Liver (tissue), 9 donors: ENCODE data around the gene CDKN1A. TPM values are rescaled to one million over a fixed set of nuclear protein-coding genes. Genes with fewer than 3 reads are reported as not detected.

Source experiments
- DNase-seq: peaks from one replicate; pipeline ENCODE4 v3.0.0-alpha.2; 2017; ENCODE audit warnings: low spot score
- H3K27ac ChIP-seq, 2 donors: one replicate each; pipeline ENCODE4 v1.7.0; 2013; ENCODE audit warnings: inconsistent platforms in 2 of 2, low read length in 2 of 2, control low read depth in 1 of 2, low read depth in 1 of 2, mild to moderate bottlenecking in 1 of 2
- H3K27me3 ChIP-seq, 4 donors: one replicate each; pipeline versions ENCODE4 v1.6.1 to v1.7.0; 2013; ENCODE audit warnings: low read length in 3 of 4, inconsistent platforms in 1 of 4, mild to moderate bottlenecking in 1 of 4, moderate library complexity in 1 of 4; ENCODE audit not compliant: control insufficient read depth in 4 of 4, insufficient read depth in 4 of 4
- H3K36me3 ChIP-seq, 4 donors: one replicate each; pipeline versions ENCODE4 v1.6.1 to v1.7.0; 2013; ENCODE audit warnings: low read length in 3 of 4, mild to moderate bottlenecking in 3 of 4, low read depth in 1 of 4, moderate library complexity in 1 of 4; ENCODE audit not compliant: control insufficient read depth in 4 of 4, insufficient read depth in 3 of 4
- H3K4me1 ChIP-seq, 4 donors: one replicate each; pipeline versions ENCODE4 v1.6.1 to v1.7.0; 2013; ENCODE audit warnings: low read length in 3 of 4, mild to moderate bottlenecking in 3 of 4, moderate library complexity in 1 of 4; ENCODE audit not compliant: control insufficient read depth in 4 of 4, insufficient read depth in 4 of 4
- H3K4me3 ChIP-seq, 3 donors: one replicate each; pipeline versions ENCODE4 v1.6.1 to v1.7.0; 2013; ENCODE audit warnings: low read length in 3 of 3, control low read depth in 1 of 3, low read depth in 1 of 3, mild to moderate bottlenecking in 1 of 3
- H3K9ac ChIP-seq, 2 donors: one replicate each; pipeline ENCODE4 v1.7.0; 2013; ENCODE audit warnings: low read length in 2 of 2, mild to moderate bottlenecking in 2 of 2, moderate library complexity in 2 of 2, control low read depth in 1 of 2, low read depth in 1 of 2
- H3K9me3 ChIP-seq, 4 donors: one replicate each; pipeline versions ENCODE4 v1.6.1 to v1.7.0; 2013; ENCODE audit warnings: low read length in 3 of 4; ENCODE audit not compliant: control insufficient read depth in 4 of 4
- ATF3 ChIP-seq: IDR thresholded peaks from 2 replicates; pipeline ENCODE4 v1.6.1; 2016; ENCODE audit warnings: antibody characterized with exemption
- CTCF ChIP-seq: fragments of 150-350 bp; IDR thresholded peaks from 2 replicates; pipeline ENCODE4 v1.5.1; 2017; ENCODE audit warnings: improper control_type of control experiment, low read depth, low read length; ENCODE audit not compliant: missing input control
- EGR1 ChIP-seq, 2 donors: IDR thresholded peaks; 2 replicates each; pipeline ENCODE4 v1.6.1; 2016 to 2018; ENCODE audit warnings: antibody characterized with exemption in 2 of 2, low read depth in 2 of 2
- FOXA1 ChIP-seq: IDR thresholded peaks from 2 replicates; pipeline ENCODE4 v1.6.1; 2016; ENCODE audit warnings: antibody characterized with exemption
- FOXA2 ChIP-seq: IDR thresholded peaks from 2 replicates; pipeline ENCODE4 v1.6.1; 2016; ENCODE audit warnings: antibody characterized with exemption
- GABPA ChIP-seq, 2 donors: IDR thresholded peaks in 1 of 2; conservative IDR thresholded peaks in 1 of 2; 2 replicates each; pipeline ENCODE4 v1.6.1; 2016; ENCODE audit warnings: antibody characterized with exemption in 2 of 2, mild to moderate bottlenecking in 1 of 2, moderate library complexity in 1 of 2
- HNF4A ChIP-seq, 2 donors: conservative IDR thresholded peaks; 2 replicates each; pipeline ENCODE4 v1.6.1; 2016; ENCODE audit warnings: antibody characterized with exemption in 2 of 2, mild to moderate bottlenecking in 2 of 2
- HNF4G ChIP-seq: IDR thresholded peaks from 2 replicates; pipeline ENCODE4 v1.6.1; 2016; ENCODE audit warnings: antibody characterized with exemption
- JUND ChIP-seq, 2 donors: IDR thresholded peaks; 2 replicates each; pipeline ENCODE4 v1.6.1; 2016; ENCODE audit warnings: antibody characterized with exemption in 2 of 2
- MAX ChIP-seq: IDR thresholded peaks from 2 replicates; pipeline ENCODE4 v1.6.1; 2016; ENCODE audit warnings: antibody characterized with exemption
- NR2F2 ChIP-seq: IDR thresholded peaks from 2 replicates; pipeline ENCODE4 v1.6.1; 2016; ENCODE audit warnings: antibody characterized with exemption
- RAD21 ChIP-seq, 2 donors: IDR thresholded peaks; 2 replicates each; pipeline ENCODE4 v1.6.1; 2016; ENCODE audit warnings: antibody characterized with exemption in 2 of 2, mild to moderate bottlenecking in 2 of 2
- REST ChIP-seq: IDR thresholded peaks from 2 replicates; pipeline ENCODE4 v1.6.1; 2016; ENCODE audit warnings: antibody characterized with exemption, mild to moderate bottlenecking
- RXRA ChIP-seq, 2 donors: IDR thresholded peaks; 2 replicates each; pipeline ENCODE4 v1.6.1; 2017 to 2018; ENCODE audit warnings: antibody characterized with exemption in 2 of 2, mild to moderate bottlenecking in 1 of 2
- SP1 ChIP-seq: IDR thresholded peaks from 2 replicates; pipeline ENCODE4 v1.6.1; 2018; ENCODE audit warnings: antibody characterized with exemption, mild to moderate bottlenecking
- TAF1 ChIP-seq: conservative IDR thresholded peaks from 2 replicates; pipeline ENCODE4 v1.6.1; 2016; ENCODE audit warnings: antibody characterized with exemption, mild to moderate bottlenecking
- YY1 ChIP-seq: IDR thresholded peaks from 2 replicates; pipeline ENCODE4 v1.6.1; 2016; ENCODE audit warnings: antibody characterized with exemption, mild to moderate bottlenecking
- ZBTB33 ChIP-seq: IDR thresholded peaks from 2 replicates; pipeline ENCODE4 v1.6.1; 2016; ENCODE audit warnings: antibody characterized with exemption
- WGBS: extraction: QIAGEN DNeasy Blood & Tissue Kit; methylation state at CpG from one replicate; pipeline ENCODE4 v1.1.7; 2013; 5-methylcytosine and 5-hydroxymethylcytosine counted together
- polyA plus RNA-seq, 2 donors: library from polyadenylated mRNA; stranded (reverse) in 1 of 2; unstranded in 1 of 2; fragments of 200-250 nt in 1 of 2; fragments of >200 nt in 1 of 2; fragmentation: Nextera tagmentation in 1 of 2; extraction: Ambion mirVana in 1 of 2; gene quantifications; one replicate each; pipeline versions ENCODE4 v1.2.1 to v1.2.3, GENCODE V29; 2013 to 2015
- total RNA-seq, 2 donors: library from RNA; depleted of rRNA; stranded (reverse); fragments of >200 nt; gene quantifications; one replicate each; pipeline ENCODE4 v1.2.3, GENCODE V29; 2014
- donor health status: healthy.
- donor health status: healthy.
- donor health status: healthy.
- donor health status: healthy.
- donor health status: healthy.

The CDKN1A gene
- total and polyA plus RNA-seq, 4 donors, result 3.2 to 41.7 (median 20.5) TPM

GRCh38 chr6:36641543-36641942 lies 37.0 kb upstream of the CDKN1A start (continued):
- peak; percentile 35 for TF ChIP-seq NR2F2
- no peak for TF ChIP-seq FOXA1
- TF ChIP-seq YY1, result no peak
- peak; percentile 79 for TF ChIP-seq HNF4G
- no peak for TF ChIP-seq RAD21 (IDR thresholded peaks at IDR 0.05)

GRCh38 chr6:36642913-36643817 lies 35.3 kb upstream of the CDKN1A start:
- no peaks in the 10 kb centered on the region for H3K9me3 ChIP-seq
- peak; percentile 65 for DNase-seq
- no peaks in the 10 kb centered on the region for H3K27me3 ChIP-seq
- H3K27ac ChIP-seq, result peak overlapping the region; percentile 63 to 85
- no peak overlapping the region for H3K9ac ChIP-seq
- no peak overlapping the region for H3K4me3 ChIP-seq
- H3K4me1 ChIP-seq, result peaks cover 16 to 43% (median 39%) of the 10 kb centered on the region in 4 donors
- no peaks in the 10 kb centered on the region for H3K36me3 ChIP-seq
- WGBS, result 24% methylated on average over 8 of the region's 8 CpGs
- TF ChIP-seq NR2F2 (no peak), EGR1 (IDR thresholded peaks at IDR 0.05; ENCODE audit: low read depth in 2 of 2) (peak in 1 of 2 donors; percentile 75), FOXA2 (peak; percentile 17), FOXA1 (peak; percentile 16), CTCF (no peak), HNF4G (peak; percentile 74), REST (peak; percentile 14), ATF3 (peak; percentile 55), HNF4A (conservative IDR thresholded peaks at IDR 0.05) (peak; percentile 87 to 89), RXRA (IDR thresholded peaks at IDR 0.05) (peak; percentile 34 to 61), ZBTB33 (no peak), YY1 (no peak), JUND (IDR thresholded peaks at IDR 0.05) (peak; percentile 63 to 74), MAX (peak; percentile 79), GABPA (IDR thresholded peaks at IDR 0.05 in 1 of 2, conservative IDR thresholded peaks at IDR 0.05 in 1 of 2) (no peak), TAF1 (no peak), SP1 (peak; percentile 83), RAD21 (IDR thresholded peaks at IDR 0.05) (peak; percentile 26 to 29)
